Upper lobe of left lung (tissue), 6 donors: ENCODE results near the gene PRDM16. TPM values are rescaled to one million over a fixed set of nuclear protein-coding genes. Genes with fewer than 3 reads are reported as not detected.

Experiments
- ATAC-seq, 2 donors: fragments of 200-7000 bp; cut with Tn5 transposase; one replicate each; pipeline ENCODE4 v1.9.1; 2022; ENCODE audit warnings: mild to moderate bottlenecking in 2 of 2, moderate library complexity in 2 of 2; ENCODE audit not compliant: low FRiP score in 2 of 2
- DNase-seq, 2 donors: peaks; one replicate each; pipeline ENCODE4 v3.0.0-alpha.2; 2019 to 2020
- H3K27ac ChIP-seq, 4 donors: fragments of 200-600 bp; sonication (generic); one replicate each; pipeline ENCODE4 v1.5.1; 2016 to 2019
- H3K27me3 ChIP-seq, 4 donors: fragments of 200-600 bp; sonication (generic); one replicate each; pipeline ENCODE4 v1.5.1; 2017 to 2019
- H3K36me3 ChIP-seq, 4 donors: fragments of 200-600 bp; sonication (generic); one replicate each; pipeline ENCODE4 v1.5.1; 2016 to 2019
- H3K4me1 ChIP-seq, 4 donors: fragments of 200-600 bp; sonication (generic); one replicate each; pipeline ENCODE4 v1.5.1; 2018 to 2019
- H3K4me3 ChIP-seq, 4 donors: fragments of 200-600 bp; sonication (generic); one replicate each; pipeline ENCODE4 v1.5.1; 2017 to 2019; ENCODE audit warnings: mild to moderate bottlenecking in 2 of 4, moderate library complexity in 1 of 4
- H3K9me3 ChIP-seq, 4 donors: fragments of 200-600 bp; sonication (generic); one replicate each; pipeline ENCODE4 v1.5.1; 2018 to 2019
- CTCF ChIP-seq, 6 experiments: fragments of 450-650 bp in 4 of 6; fragments of 200-600 bp in 2 of 6; sonication (generic) in 2 of 6; IDR thresholded peaks; one replicate each; pipeline ENCODE4 v1.5.1; 2016 to 2019; ENCODE audit warnings: antibody characterized with exemption in 6 of 6
- EP300 ChIP-seq, 4 donors: sonication (generic); formaldehyde crosslinking; IDR thresholded peaks; one replicate each; pipeline ENCODE4 v1.5.1; 2017; ENCODE audit warnings: antibody characterized with exemption in 4 of 4, control low read depth in 2 of 4
- POLR2A ChIP-seq, 4 donors: fragments of 450-650 bp; IDR thresholded peaks; one replicate each; pipeline ENCODE4 v1.5.1; 2016 to 2017; ENCODE audit warnings: antibody characterized with exemption in 4 of 4, mild to moderate bottlenecking in 2 of 4
- POLR2AphosphoS5 ChIP-seq, 2 donors: sonication (generic); formaldehyde crosslinking; IDR thresholded peaks; one replicate each; pipeline ENCODE4 v1.5.1; 2017; ENCODE audit warnings: antibody characterized with exemption in 2 of 2
- WGBS, 2 donors: methylation state at CpG; one replicate each; pipeline ENCODE4 v1.1.5; 2017 to 2018; 5-methylcytosine and 5-hydroxymethylcytosine counted together
- total RNA-seq, 6 donors: library from RNA; depleted of rRNA in 4 of 6; stranded (reverse); fragments of >200 nt in 4 of 6; gene quantifications; one replicate each; pipeline versions ENCODE4 v1.1.0 to v1.2.1, GENCODE V29; 2016 to 2021
- donor health status: DM: no; HTN: no; CAD: no; lungs with moderate emphysema.
- donor health status: DM: no; HTN: yes; CAD: no; lungs with severe emphysema.

Gene PRDM16
- total RNA-seq, 6 donors from 2014 or later, result 12.3 to 54.5 (median 21.2) TPM

- TF ChIP-seq CTCF (IDR thresholded peaks at IDR 0.05) (no peak), EP300 (IDR thresholded peaks at IDR 0.05) (no peak), POLR2AphosphoS5 (IDR thresholded peaks at IDR 0.05) (no peak), POLR2A (IDR thresholded peaks at IDR 0.05) (no peak)
- no peak for ATAC-seq
- peak overlapping the region in 2 of 4 donors; percentile 21 to 26 for H3K4me3 ChIP-seq
- H3K27me3 ChIP-seq, result peaks cover 0 to 14% (median 6%) of the 10 kb centered on the region in 4 donors
- peak overlapping the region in 1 of 4 donors; percentile 30 for H3K27ac ChIP-seq
- H3K4me1 ChIP-seq, result peaks cover 13 to 17% (median 14%) of the 10 kb centered on the region in 4 donors
- 13 to 15% methylated on average over 33 to 37 of the region's 63 CpGs for WGBS, 2 donors
- H3K36me3 ChIP-seq, result no peaks in the 10 kb centered on the region
- peak in 1 of 2 donors; percentile 82 for DNase-seq
- no peaks in the 10 kb centered on the region for H3K9me3 ChIP-seq
These were observed 324.3 kb downstream of the PRDM16 start for GRCh38 chr1:3393024-3393986.

- H3K36me3 ChIP-seq, result no peaks in the 10 kb centered on the region
- peak overlapping the region in 1 of 4 donors; percentile 30 for H3K27ac ChIP-seq
- ATAC-seq (no peak), DNase-seq (peak in 1 of 2 donors; percentile 75)
- peaks cover 13 to 17% (median 14%) of the 10 kb centered on the region in 4 donors for H3K4me1 ChIP-seq
- no peaks in the 10 kb centered on the region for H3K9me3 ChIP-seq
- 39 to 41% methylated on average over 27 to 47 of the region's 59 CpGs for WGBS, 2 donors
- peak overlapping the region in 2 of 4 donors; percentile 21 to 26 for H3K4me3 ChIP-seq
- peaks cover 0 to 14% (median 6%) of the 10 kb centered on the region in 4 donors for H3K27me3 ChIP-seq
- TF ChIP-seq POLR2A (IDR thresholded peaks at IDR 0.05) (no peak), CTCF (IDR thresholded peaks at IDR 0.05) (no peak), POLR2AphosphoS5 (IDR thresholded peaks at IDR 0.05) (no peak), EP300 (IDR thresholded peaks at IDR 0.05) (no peak)
These were observed 325.3 kb downstream of the PRDM16 start for GRCh38 chr1:3393987-3394920.

DNA sequence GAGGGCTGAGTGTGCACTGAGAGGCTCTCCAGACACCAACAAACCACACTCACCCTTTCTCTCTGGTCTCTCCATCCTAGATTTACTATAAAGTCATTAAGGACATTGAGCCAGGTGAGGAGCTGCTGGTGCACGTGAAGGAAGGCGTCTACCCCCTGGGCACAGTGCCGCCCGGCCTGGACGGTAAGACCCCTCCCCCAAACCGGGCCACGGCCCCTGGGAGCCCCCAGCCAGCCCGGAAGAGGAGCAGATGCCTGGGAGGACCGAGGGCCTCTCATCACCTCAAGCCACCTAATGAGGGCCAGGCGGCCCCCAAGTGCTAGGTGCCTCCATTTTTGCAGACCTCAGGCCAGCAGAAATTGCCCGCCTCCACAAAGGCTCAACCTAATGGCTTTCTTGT lies 327.4 kb downstream of the PRDM16 start:
- Histone ChIP-seq H3K27me3 (peaks cover 0 to 14% (median 6%) of the 10 kb centered on the region in 4 donors), H3K4me3 (no peak overlapping the region), H3K27ac (no peak overlapping the region), H3K36me3 (no peaks in the 10 kb centered on the region), H3K9me3 (no peaks in the 10 kb centered on the region), H3K4me1 (peaks cover 13 to 17% (median 14%) of the 10 kb centered on the region in 4 donors)
- TF ChIP-seq POLR2AphosphoS5 (IDR thresholded peaks at IDR 0.05), result no peak
- TF ChIP-seq EP300 (IDR thresholded peaks at IDR 0.05), result no peak
- no peak for TF ChIP-seq CTCF (IDR thresholded peaks at IDR 0.05)
- TF ChIP-seq POLR2A (IDR thresholded peaks at IDR 0.05), result no peak
- 76 to 86% methylated on average over 5 to 11 of the region's 11 CpGs for WGBS, 2 donors
- ATAC-seq (no peak), DNase-seq (peak in 1 of 2 donors; percentile 61)

GRCh38 chr1:3397311-3397710 lies 328.3 kb downstream of the PRDM16 start:
- no peaks in the 10 kb centered on the region for H3K9me3 ChIP-seq
- H3K27me3 ChIP-seq, result peaks cover 0 to 14% (median 6%) of the 10 kb centered on the region in 4 donors
- no peak overlapping the region for H3K4me3 ChIP-seq
- TF ChIP-seq EP300 (IDR thresholded peaks at IDR 0.05) (no peak), CTCF (IDR thresholded peaks at IDR 0.05) (no peak), POLR2A (IDR thresholded peaks at IDR 0.05) (no peak)
- H3K4me1 ChIP-seq, result peaks cover 13 to 21% (median 15%) of the 10 kb centered on the region in 4 donors
- no peak for ATAC-seq
- DNase-seq, result peak in 1 of 2 donors; percentile 62
- 43 to 83% methylated on average over 2 to 15 of the region's 17 CpGs for WGBS, 2 donors
- H3K27ac ChIP-seq, result no peak overlapping the region
- no peaks in the 10 kb centered on the region for H3K36me3 ChIP-seq
